K562 (cell line): ENCODE results near the gene CCR2. TPM values are rescaled to one million over a fixed set of nuclear protein-coding genes. Genes with fewer than 3 reads are reported as not detected.

ENCODE experiments used
- CBX2 ChIP-seq: fragments of 200-600 bp; sonication (generic); IDR thresholded peaks from one replicate; pipeline ENCODE4 v1.6.1; 2012; ENCODE audit warnings: mild to moderate bottlenecking, low read length, inconsistent platforms; ENCODE audit not compliant: insufficient read depth, poor library complexity, severe bottlenecking
- DNMT1 ChIP-seq: fragments of 450-650 bp; IDR thresholded peaks from 2 replicates; pipeline ENCODE4 v1.6.1; 2016; ENCODE audit warnings: antibody characterized with exemption, mild to moderate bottlenecking
- ELF2 ChIP-seq: fragments of 250-450 bp; sonication (Bioruptor Pico); IDR thresholded peaks from 2 replicates; pipeline ENCODE4 v1.5.0; 2021; ENCODE audit warnings: mild to moderate bottlenecking
- GABPA ChIP-seq: fragments of 200-800 bp; sonication (Bioruptor generic); conservative IDR thresholded peaks from 2 replicates; pipeline ENCODE4 v1.6.1; 2016; ENCODE audit warnings: low read depth, missing genetic modification characterization, missing compliant biosample characterization
- HDAC2 ChIP-seq: fragments of 450-650 bp; IDR thresholded peaks from 2 replicates; pipeline ENCODE4 v1.6.1; 2016; ENCODE audit warnings: mild to moderate bottlenecking
- HNRNPH1 ChIP-seq: fragments of 200-400 bp; formaldehyde crosslinking; optimal IDR thresholded peaks from 2 replicates; pipeline ENCODE3; 2017; ENCODE audit warnings: low read depth, mild to moderate bottlenecking, low read length, moderate library complexity
- MGA ChIP-seq: fragments of 450-650 bp; IDR thresholded peaks from 2 replicates; pipeline ENCODE4 v1.6.1; 2016; ENCODE audit warnings: mild to moderate bottlenecking, moderate library complexity
- NCOA6 ChIP-seq: fragments of 450-650 bp; IDR thresholded peaks from 2 replicates; pipeline ENCODE4 v1.6.1; 2017; ENCODE audit warnings: mild to moderate bottlenecking
- NR3C1 ChIP-seq: sonication (generic); formaldehyde crosslinking; IDR thresholded peaks from 2 replicates; pipeline ENCODE4 v1.8.1; 2022; ENCODE audit warnings: missing genetic modification reagents
- NR4A1 ChIP-seq, 2 experiments: fragments of 250-450 bp in 1 of 2; fragments of 450-650 bp in 1 of 2; sonication (Bioruptor Pico) in 1 of 2; IDR thresholded peaks; 2 replicates each; pipeline versions ENCODE4 v1.4.0 to v1.6.1; 2016 to 2020; ENCODE audit warnings: mild to moderate bottlenecking in 2 of 2, missing compliant biosample characterization in 1 of 2, missing genetic modification characterization in 1 of 2, moderate library complexity in 1 of 2
- PHF20 ChIP-seq: fragments of 450-650 bp; IDR thresholded peaks from 2 replicates; pipeline ENCODE4 v1.6.1; 2018; ENCODE audit not compliant: partially characterized antibody
- PTTG1 ChIP-seq: fragments of 450-650 bp; IDR thresholded peaks from 2 replicates; pipeline ENCODE4 v1.6.1; 2016; ENCODE audit warnings: low read depth, mild to moderate bottlenecking, missing genetic modification characterization, missing compliant biosample characterization
- RAD51 ChIP-seq: fragments of 450-650 bp; IDR thresholded peaks from 2 replicates; pipeline ENCODE4 v1.7.1; 2016; ENCODE audit warnings: low read depth, mild to moderate bottlenecking, borderline replicate concordance
- WHSC1 ChIP-seq: IDR thresholded peaks from one replicate; pipeline ENCODE4 v1.6.1; 2012; ENCODE audit warnings: low read length, control low read depth, inconsistent platforms
- ZNF41 ChIP-seq: fragments of 250-450 bp; sonication (Bioruptor Pico); conservative IDR thresholded peaks from 2 replicates; pipeline ENCODE4 v1.4.0; 2020; ENCODE audit warnings: mild to moderate bottlenecking
- polyA plus RNA-seq, 8 experiments: library from polyadenylated mRNA; depleted of rRNA in 4 of 8; stranded (reverse) in 5 of 8; unstranded in 3 of 8; fragments of >200 nt; fragmentation: Nextera tagmentation in 2 of 8; fragmentation: Illumina TruSeq in 1 of 8; extraction: Ambion mirVana in 2 of 8; extraction: Trizol in 1 of 8; gene quantifications; 2 replicates each; pipeline versions ENCODE4 v1.2.1 to v1.2.3, GENCODE V29; 2011 to 2014; ENCODE audit warnings: inconsistent platforms in 1 of 8, missing spikeins in 1 of 8
- total RNA-seq, 7 experiments: library from RNA; depleted of rRNA in 6 of 7; stranded (reverse); fragments of >200 nt in 6 of 7; fragmentation: Illumina TruSeq in 2 of 7; extraction: Trizol in 2 of 7; gene quantifications; 2 replicates each; pipeline versions ENCODE4 v1.2.1 to v1.2.3, GENCODE V29; 2011 to 2021; ENCODE audit warnings: low replicate concordance in 1 of 7
- TF ChIP-seq, protein P1 (sequence below): fragments of 250-450 bp; sonication (Bioruptor Pico); IDR thresholded peaks from 2 replicates; pipeline ENCODE4 v1.9.0; 2021; ENCODE audit warnings: mild to moderate bottlenecking

CCR2 gene
- total and polyA plus RNA-seq, 9 of the 15 experiments (the other 6 are each of a cell fraction or from before 2014, with no cell fraction given): not detected

DNA sequence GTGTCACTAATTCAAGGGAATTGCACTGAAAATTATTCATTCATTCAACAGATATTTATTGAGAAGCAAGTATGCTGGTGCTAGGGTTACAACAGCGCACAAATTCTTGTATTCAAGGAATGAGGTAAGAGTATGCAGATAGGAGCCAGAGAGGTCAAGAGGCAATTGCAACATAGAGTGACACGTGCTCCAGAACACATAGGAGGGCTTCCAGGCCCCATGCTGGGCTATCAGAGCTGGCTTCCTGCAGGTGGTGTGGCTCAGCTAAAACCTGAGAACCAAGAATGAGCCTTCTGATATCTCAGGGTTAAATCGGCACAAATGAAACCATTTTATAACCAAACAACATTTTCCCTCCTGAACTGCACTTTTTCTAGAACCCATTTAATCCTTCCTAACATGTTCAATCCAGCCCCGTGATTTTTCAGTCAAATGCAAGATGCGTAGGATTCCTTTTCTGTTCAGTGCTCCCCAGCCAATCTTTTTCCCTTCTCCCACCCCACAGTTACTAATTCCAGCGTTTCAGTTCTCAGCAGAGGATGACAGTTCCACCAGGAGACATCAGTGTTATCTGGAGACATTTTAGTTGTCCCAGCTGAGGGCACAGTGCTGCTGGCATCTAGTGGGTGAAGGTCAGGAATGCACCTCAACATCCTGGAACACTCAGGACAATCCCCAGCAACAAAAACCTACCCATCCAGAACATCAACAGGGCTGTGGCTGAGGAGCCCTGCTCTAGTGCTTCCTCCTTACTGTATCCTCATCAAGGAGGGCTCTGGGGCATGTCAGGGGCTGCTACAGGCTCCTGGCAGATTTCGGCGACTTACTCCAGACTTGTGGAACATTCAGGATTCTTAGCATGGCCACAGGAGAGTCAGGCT lies 39.9 kb downstream of the CCR2 start (continued):
- peak; percentile 85 for TF ChIP-seq MGA
- TF ChIP-seq PTTG1 (tag): no peak
- no peak for TF ChIP-seq NR4A1 (CRISPR knock-in tag; IDR thresholded peaks at IDR 0.05)
- no peak for TF ChIP-seq NR4A1 (tag; IDR thresholded peaks at IDR 0.05)
- TF ChIP-seq DNMT1: no peak
- TF ChIP-seq WHSC1: no peak
- no peak for TF ChIP-seq HNRNPH1
- TF ChIP-seq PHF20: no peak
- no peak for TF ChIP-seq ZNF41 (CRISPR knock-in tag)
- peak; percentile 70 for TF ChIP-seq HDAC2
- no peak for TF ChIP-seq NR3C1 (CRISPR knock-in tag)
- TF ChIP-seq GABPA: no peak
- no peak for TF ChIP-seq NCOA6
- TF ChIP-seq RAD51: peak; percentile 55; the same call in 1 of the 2 replicates
- TF ChIP-seq, protein P1, sequence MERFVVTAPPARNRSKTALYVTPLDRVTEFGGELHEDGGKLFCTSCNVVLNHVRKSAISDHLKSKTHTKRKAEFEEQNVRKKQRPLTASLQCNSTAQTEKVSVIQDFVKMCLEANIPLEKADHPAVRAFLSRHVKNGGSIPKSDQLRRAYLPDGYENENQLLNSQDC (CRISPR knock-in tag): no peak
- TF ChIP-seq CBX2: no peak
- TF ChIP-seq ELF2 (CRISPR knock-in tag): no peak
